GM12873 (cell line): ENCODE data around the gene VTN.
A peak's percentile ranks its signal among the peaks of the same experiment; 100 is the strongest.

Experiments
- TF ChIP-seq, protein P1 (sequence below): IDR thresholded peaks from 2 replicates; pipeline ENCODE4 v1.5.1; 2012; ENCODE audit warnings: low read depth, mild to moderate bottlenecking, moderate library complexity, low read length, control low read depth; ENCODE audit not compliant: insufficient read depth; ENCODE audit errors: missing control alignments

The VTN gene

DNA sequence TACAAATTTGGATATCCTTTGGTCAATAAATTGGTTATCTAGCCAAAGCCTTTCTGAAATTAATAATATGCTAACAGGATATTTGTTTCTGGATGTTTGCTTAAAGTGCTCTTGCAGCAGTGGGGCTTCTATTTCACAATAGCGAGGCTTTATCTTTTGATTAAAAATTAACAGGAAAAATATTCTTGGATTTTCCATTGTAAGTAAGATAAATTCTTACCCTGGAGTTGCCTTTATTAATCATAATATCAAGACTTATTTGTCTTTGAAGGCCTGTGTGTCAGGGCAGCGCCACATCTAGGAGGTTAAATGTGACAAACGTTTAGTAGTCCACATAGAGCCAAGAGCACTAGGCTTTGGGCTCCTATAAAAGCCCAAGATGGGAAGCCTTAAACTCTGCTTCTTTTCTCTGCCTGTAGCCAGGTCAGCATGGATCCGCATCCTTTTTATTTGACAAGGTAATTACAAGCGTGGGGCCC, 45.8 kb downstream of the VTN start:
- TF ChIP-seq, protein P1, sequence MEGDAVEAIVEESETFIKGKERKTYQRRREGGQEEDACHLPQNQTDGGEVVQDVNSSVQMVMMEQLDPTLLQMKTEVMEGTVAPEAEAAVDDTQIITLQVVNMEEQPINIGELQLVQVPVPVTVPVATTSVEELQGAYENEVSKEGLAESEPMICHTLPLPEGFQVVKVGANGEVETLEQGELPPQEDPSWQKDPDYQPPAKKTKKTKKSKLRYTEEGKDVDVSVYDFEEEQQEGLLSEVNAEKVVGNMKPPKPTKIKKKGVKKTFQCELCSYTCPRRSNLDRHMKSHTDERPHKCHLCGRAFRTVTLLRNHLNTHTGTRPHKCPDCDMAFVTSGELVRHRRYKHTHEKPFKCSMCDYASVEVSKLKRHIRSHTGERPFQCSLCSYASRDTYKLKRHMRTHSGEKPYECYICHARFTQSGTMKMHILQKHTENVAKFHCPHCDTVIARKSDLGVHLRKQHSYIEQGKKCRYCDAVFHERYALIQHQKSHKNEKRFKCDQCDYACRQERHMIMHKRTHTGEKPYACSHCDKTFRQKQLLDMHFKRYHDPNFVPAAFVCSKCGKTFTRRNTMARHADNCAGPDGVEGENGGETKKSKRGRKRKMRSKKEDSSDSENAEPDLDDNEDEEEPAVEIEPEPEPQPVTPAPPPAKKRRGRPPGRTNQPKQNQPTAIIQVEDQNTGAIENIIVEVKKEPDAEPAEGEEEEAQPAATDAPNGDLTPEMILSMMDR = no peak

DNA sequence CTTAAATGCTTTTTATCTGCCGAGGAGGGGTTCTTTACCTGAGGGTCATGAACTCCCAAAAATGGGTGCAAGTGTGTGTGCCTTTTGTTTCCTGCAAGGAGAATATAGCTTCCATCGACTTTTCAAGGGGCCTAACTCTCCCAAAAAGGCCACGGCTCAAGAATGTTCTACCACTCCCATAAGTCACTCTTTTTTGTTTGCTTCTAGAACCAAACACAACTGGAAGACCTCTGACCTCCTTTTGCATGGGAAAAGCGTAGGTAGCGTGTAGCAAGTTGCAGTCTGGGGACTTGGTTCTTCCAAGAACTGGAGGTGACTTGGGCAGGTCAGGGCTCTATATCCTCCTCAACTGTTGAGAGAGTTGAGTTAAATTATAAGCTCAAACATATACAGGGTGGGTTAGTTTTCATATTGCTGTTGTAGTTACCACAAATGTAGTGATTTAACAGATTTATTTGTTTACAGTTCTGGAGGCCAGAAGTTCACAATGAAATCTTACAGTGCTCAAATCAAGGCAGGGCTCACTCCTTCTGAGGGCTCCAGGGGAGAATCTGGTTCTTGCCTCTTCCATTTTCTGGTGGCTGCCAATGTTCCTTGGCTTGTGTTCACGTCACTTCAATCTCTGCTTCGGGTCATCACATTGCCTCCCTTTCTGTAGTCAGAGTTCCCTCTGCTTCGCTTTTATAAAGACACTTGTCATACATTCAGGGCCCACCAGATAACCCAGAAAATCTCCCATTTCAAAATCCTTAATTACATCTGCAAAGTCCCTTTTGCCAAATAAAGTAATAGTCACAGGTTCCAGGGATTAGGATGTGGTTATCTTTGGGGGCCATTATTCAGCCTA, 49.7 kb downstream of the VTN start:
- TF ChIP-seq, protein P1 = no peak

DNA sequence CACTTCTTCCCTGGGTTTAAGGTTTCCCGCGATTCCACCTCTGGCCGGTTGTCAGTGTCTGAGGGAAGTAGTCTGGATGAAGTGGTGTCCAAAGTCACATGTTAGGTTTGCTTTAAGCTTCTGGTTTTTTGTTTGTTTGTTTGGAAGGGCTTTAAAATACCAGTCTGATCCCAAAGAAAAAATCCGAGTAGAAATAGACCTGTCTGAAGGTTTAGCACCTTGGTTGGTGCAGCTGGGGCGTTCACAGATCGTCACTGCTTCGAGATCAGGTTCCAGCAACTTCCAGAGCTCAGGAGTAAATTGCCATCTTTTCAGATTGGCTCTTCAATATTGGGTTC, 50.5 kb downstream of the VTN start:
- TF ChIP-seq, protein P1 = no peak

- TF ChIP-seq, protein P1 = peak; percentile 1
Observed at GRCh38 chr17:28318759-28319597, 51.1 kb downstream of the VTN start, which contains the start of gene TMEM97. Gene TMEM97, plus strand, starts transcription at chr17:28319200. Its CDS starts 40 bp downstream, at chr17:28319240.

DNA sequence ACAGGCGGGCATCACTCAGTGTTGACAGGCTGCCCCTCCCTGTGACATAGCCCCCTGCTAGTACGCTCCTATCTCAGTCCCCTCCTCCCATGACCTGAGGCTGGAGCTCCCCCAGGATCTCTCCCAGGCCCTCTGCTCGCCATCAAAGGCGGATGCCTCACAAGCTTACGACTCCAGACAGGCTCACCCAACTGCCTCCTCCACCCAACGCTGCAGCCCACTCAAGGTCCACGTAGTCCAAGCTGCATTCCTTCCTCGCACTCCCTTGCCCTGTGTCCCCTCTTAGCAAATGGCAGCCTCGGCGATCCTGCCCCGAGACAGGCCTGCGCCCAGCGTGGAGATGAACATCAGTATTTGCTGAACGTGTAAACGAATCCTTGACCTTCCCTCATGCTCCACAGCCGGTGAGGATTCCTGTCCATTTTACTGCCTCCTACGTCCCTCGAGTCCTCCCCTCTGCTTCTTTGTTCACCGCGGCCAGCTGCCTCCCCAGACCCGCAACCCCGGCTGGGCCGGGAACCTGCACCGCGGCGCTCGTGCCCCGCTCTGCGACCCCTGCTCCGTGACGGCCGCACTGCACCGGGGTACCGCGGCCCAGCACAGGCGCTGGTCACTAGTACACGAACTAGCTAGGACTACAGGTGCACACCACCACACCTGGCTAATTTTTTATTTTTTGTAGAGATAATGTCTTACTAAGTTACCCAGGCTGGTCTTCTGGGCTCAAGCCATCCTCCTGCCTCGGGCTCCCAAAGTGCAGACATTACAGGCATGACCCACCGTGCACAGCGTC, 51.9 kb downstream of the VTN start:
- TF ChIP-seq, protein P1 = peak; percentile 1
